Hair follicle dermal papilla cell (primary cell): ENCODE measurements around the gene CFP. TPM values are rescaled to one million over a fixed set of nuclear protein-coding genes. Genes with fewer than 3 reads are reported as not detected.

Source experiments
- small RNA-seq: library from RNA; depleted of rRNA; stranded (forward); fragments of <200 nt; gene quantifications from one replicate; pipeline ENCODE3, GENCODE V24; 2012
- total RNA-seq: library from RNA; depleted of rRNA; stranded (reverse); fragments of >200 nt; gene quantifications from 2 replicates; pipeline ENCODE4 v1.2.3, GENCODE V29; 2012

The CFP gene
- total RNA-seq, result 0.32 and 0.36 TPM in 2 replicates

GRCh38 chrX:47629419-47630200 is at the start of gene CFP:
TSS of gene CFP (minus strand) at chrX:47629930. CDS start at chrX:47629844, 86 bp downstream.

GRCh38 chrX:47658684-47659420 is 29.1 kb upstream of the CFP start, which contains the start of gene UXT:
TSS of gene UXT (minus strand) at chrX:47659180. CDS start at chrX:47658927, 253 bp downstream.

GRCh38 chrX:47650164-47651042 is 20.7 kb upstream of the CFP start, which contains the start of gene ELK1:
TSS of gene ELK1 (minus strand) at chrX:47650563. CDS start at chrX:47641441, 9,122 bp downstream.

GRCh38 chrX:47619486-47620302 is 10.0 kb downstream of the CFP start, which contains the start of gene SYN1:
TSS of gene SYN1 (minus strand) at chrX:47619857. CDS start at chrX:47619728, 129 bp downstream.

GRCh38 chrX:47581731-47582647 is 47.7 kb downstream of the CFP start, which contains the start of gene TIMP1:
TSS of gene TIMP1 (plus strand) at chrX:47582436. CDS start at chrX:47583416, 980 bp downstream.

Small RNAs within 50 kb of the gene (small RNA-seq; reads per million reads assigned to genes)
- gene MIR4769, result not detected

Other genes with a start within 250 kb of the CFP start
- gene ZNF41, start 146.7 kb downstream of the CFP start, total RNA-seq, result 9.4 and 10.1 TPM in 2 replicates
- gene ARAF, start 68.7 kb downstream of the CFP start, total RNA-seq, result 23.8 and 28.6 TPM in 2 replicates
- 300 and 419 TPM in 2 replicates for gene TIMP1, start 47.5 kb downstream of the CFP start, total RNA-seq
- 0.12 TPM in 1 of 2 replicates, not detected in the other for gene SYN1, start 10.1 kb downstream of the CFP start, total RNA-seq
- 33.8 and 35.0 TPM in 2 replicates for gene ELK1, start 20.6 kb upstream of the CFP start, total RNA-seq
- 55.8 and 74.7 TPM in 2 replicates for gene UXT, start 29.2 kb upstream of the CFP start, total RNA-seq
- 6.3 and 9.2 TPM in 2 replicates for gene ZNF81, start 207.0 kb upstream of the CFP start, total RNA-seq